Gastroesophageal sphincter (tissue), 3 donors: ENCODE results near the gene VPS26C.

Source experiments
- POLR2AphosphoS5 ChIP-seq: sonication (generic); formaldehyde crosslinking; IDR thresholded peaks from one replicate; pipeline ENCODE4 v1.6.1; 2017; ENCODE audit warnings: antibody characterized with exemption
- TF ChIP-seq, protein P1 (sequence below), 4 experiments: fragments of 200-600 bp in 2 of 4; fragments of 450-650 bp in 2 of 4; sonication (generic) in 1 of 4; IDR thresholded peaks; one replicate each; pipeline ENCODE4 v1.5.1; 2017 to 2019; ENCODE audit warnings: antibody characterized with exemption in 4 of 4, mild to moderate bottlenecking in 2 of 4, moderate library complexity in 2 of 4

DNA sequence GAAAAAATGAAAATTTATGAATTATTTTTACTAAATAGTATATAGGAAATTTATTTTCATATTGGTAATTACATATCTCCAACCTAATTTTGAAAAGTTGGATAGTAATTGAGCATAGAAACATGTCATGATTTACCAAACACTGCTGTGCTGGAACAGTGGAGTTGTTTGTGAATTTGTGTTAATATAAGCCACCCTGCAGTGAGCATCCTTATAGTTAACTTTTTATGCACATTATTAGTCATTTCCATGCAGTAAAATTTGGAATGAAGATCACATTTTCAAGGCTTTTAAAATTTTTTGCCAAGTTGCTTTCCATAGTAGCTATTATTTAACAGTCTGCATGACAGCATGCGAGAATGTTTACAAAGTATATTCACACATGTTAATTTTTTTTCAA is 78.3 kb downstream of the VPS26C start:
- no peak for TF ChIP-seq POLR2AphosphoS5
- TF ChIP-seq, protein P1, sequence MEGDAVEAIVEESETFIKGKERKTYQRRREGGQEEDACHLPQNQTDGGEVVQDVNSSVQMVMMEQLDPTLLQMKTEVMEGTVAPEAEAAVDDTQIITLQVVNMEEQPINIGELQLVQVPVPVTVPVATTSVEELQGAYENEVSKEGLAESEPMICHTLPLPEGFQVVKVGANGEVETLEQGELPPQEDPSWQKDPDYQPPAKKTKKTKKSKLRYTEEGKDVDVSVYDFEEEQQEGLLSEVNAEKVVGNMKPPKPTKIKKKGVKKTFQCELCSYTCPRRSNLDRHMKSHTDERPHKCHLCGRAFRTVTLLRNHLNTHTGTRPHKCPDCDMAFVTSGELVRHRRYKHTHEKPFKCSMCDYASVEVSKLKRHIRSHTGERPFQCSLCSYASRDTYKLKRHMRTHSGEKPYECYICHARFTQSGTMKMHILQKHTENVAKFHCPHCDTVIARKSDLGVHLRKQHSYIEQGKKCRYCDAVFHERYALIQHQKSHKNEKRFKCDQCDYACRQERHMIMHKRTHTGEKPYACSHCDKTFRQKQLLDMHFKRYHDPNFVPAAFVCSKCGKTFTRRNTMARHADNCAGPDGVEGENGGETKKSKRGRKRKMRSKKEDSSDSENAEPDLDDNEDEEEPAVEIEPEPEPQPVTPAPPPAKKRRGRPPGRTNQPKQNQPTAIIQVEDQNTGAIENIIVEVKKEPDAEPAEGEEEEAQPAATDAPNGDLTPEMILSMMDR (IDR thresholded peaks at IDR 0.05): no peak
